ENCODE results near the gene OTULIN.

Gene OTULIN

GRCh38 chr5:14671414-14671813, 6.9 kb downstream of the OTULIN start (continued):
- TF ChIP-seq PRDM2 (tag by site-specific recombination; IDR thresholded peaks at IDR 0.05; ENCODE audit: borderline replicate concordance) (no peak), ZNF324 (tag by site-specific recombination; IDR thresholded peaks at IDR 0.05) (no peak), ZNF585B (tag by site-specific recombination; IDR thresholded peaks at IDR 0.05) (no peak), ZNF558 (tag by site-specific recombination; IDR thresholded peaks at IDR 0.05) (no peak), BCL6B (tag by site-specific recombination; IDR thresholded peaks at IDR 0.05) (no peak), ZNF146 (tag by site-specific recombination; IDR thresholded peaks at IDR 0.05) (no peak), ZNF660 (tag by site-specific recombination; IDR thresholded peaks at IDR 0.05) (peak; percentile 72), ZNF404 (tag by site-specific recombination; IDR thresholded peaks at IDR 0.05) (no peak), ZNF837 (tag by site-specific recombination; IDR thresholded peaks at IDR 0.05) (no peak), OVOL3 (tag by site-specific recombination; IDR thresholded peaks at IDR 0.05) (no peak), ZNF513 (tag by site-specific recombination; IDR thresholded peaks at IDR 0.05) (no peak), GFI1B (tag by site-specific recombination; IDR thresholded peaks at IDR 0.05) (peak; percentile 53; the same call in 1 of the 2 replicates)
- TF ChIP-seq, protein P1, sequence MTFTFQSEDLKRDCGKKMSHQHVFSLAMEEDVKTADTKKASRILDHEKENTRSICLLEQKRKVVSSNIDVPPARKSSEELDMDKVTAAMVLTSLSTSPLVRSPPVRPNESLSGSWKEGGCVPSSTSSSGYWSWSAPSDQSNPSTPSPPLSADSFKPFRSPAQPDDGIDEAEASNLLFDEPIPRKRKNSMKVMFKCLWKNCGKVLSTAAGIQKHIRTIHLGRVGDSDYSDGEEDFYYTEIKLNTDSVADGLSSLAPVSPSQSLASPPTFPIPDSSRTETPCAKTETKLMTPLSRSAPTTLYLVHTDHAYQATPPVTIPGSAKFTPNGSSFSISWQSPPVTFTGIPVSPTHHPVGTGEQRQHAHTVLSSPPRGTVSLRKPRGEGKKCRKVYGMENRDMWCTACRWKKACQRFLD (tag by site-specific recombination; IDR thresholded peaks at IDR 0.05) = no peak
- TF ChIP-seq, protein P2, sequence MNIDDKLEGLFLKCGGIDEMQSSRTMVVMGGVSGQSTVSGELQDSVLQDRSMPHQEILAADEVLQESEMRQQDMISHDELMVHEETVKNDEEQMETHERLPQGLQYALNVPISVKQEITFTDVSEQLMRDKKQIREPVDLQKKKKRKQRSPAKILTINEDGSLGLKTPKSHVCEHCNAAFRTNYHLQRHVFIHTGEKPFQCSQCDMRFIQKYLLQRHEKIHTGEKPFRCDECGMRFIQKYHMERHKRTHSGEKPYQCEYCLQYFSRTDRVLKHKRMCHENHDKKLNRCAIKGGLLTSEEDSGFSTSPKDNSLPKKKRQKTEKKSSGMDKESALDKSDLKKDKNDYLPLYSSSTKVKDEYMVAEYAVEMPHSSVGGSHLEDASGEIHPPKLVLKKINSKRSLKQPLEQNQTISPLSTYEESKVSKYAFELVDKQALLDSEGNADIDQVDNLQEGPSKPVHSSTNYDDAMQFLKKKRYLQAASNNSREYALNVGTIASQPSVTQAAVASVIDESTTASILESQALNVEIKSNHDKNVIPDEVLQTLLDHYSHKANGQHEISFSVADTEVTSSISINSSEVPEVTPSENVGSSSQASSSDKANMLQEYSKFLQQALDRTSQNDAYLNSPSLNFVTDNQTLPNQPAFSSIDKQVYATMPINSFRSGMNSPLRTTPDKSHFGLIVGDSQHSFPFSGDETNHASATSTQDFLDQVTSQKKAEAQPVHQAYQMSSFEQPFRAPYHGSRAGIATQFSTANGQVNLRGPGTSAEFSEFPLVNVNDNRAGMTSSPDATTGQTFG (tag by site-specific recombination; IDR thresholded peaks at IDR 0.05; ENCODE audit: borderline replicate concordance) = no peak
- TF ChIP-seq, protein P3, sequence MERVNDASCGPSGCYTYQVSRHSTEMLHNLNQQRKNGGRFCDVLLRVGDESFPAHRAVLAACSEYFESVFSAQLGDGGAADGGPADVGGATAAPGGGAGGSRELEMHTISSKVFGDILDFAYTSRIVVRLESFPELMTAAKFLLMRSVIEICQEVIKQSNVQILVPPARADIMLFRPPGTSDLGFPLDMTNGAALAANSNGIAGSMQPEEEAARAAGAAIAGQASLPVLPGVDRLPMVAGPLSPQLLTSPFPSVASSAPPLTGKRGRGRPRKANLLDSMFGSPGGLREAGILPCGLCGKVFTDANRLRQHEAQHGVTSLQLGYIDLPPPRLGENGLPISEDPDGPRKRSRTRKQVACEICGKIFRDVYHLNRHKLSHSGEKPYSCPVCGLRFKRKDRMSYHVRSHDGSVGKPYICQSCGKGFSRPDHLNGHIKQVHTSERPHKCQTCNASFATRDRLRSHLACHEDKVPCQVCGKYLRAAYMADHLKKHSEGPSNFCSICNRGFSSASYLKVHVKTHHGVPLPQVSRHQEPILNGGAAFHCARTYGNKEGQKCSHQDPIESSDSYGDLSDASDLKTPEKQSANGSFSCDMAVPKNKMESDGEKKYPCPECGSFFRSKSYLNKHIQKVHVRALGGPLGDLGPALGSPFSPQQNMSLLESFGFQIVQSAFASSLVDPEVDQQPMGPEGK (tag by site-specific recombination; IDR thresholded peaks at IDR 0.05) = no peak
- TF ChIP-seq, protein P4, sequence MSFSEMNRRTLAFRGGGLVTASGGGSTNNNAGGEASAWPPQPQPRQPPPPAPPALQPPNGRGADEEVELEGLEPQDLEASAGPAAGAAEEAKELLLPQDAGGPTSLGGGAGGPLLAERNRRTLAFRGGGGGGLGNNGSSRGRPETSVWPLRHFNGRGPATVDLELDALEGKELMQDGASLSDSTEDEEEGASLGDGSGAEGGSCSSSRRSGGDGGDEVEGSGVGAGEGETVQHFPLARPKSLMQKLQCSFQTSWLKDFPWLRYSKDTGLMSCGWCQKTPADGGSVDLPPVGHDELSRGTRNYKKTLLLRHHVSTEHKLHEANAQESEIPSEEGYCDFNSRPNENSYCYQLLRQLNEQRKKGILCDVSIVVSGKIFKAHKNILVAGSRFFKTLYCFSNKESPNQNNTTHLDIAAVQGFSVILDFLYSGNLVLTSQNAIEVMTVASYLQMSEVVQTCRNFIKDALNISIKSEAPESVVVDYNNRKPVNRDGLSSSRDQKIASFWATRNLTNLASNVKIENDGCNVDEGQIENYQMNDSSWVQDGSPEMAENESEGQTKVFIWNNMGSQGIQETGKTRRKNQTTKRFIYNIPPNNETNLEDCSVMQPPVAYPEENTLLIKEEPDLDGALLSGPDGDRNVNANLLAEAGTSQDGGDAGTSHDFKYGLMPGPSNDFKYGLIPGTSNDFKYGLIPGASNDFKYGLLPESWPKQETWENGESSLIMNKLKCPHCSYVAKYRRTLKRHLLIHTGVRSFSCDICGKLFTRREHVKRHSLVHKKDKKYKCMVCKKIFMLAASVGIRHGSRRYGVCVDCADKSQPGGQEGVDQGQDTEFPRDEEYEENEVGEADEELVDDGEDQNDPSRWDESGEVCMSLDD (tag by site-specific recombination; IDR thresholded peaks at IDR 0.05) = no peak
- TF ChIP-seq, protein P5, sequence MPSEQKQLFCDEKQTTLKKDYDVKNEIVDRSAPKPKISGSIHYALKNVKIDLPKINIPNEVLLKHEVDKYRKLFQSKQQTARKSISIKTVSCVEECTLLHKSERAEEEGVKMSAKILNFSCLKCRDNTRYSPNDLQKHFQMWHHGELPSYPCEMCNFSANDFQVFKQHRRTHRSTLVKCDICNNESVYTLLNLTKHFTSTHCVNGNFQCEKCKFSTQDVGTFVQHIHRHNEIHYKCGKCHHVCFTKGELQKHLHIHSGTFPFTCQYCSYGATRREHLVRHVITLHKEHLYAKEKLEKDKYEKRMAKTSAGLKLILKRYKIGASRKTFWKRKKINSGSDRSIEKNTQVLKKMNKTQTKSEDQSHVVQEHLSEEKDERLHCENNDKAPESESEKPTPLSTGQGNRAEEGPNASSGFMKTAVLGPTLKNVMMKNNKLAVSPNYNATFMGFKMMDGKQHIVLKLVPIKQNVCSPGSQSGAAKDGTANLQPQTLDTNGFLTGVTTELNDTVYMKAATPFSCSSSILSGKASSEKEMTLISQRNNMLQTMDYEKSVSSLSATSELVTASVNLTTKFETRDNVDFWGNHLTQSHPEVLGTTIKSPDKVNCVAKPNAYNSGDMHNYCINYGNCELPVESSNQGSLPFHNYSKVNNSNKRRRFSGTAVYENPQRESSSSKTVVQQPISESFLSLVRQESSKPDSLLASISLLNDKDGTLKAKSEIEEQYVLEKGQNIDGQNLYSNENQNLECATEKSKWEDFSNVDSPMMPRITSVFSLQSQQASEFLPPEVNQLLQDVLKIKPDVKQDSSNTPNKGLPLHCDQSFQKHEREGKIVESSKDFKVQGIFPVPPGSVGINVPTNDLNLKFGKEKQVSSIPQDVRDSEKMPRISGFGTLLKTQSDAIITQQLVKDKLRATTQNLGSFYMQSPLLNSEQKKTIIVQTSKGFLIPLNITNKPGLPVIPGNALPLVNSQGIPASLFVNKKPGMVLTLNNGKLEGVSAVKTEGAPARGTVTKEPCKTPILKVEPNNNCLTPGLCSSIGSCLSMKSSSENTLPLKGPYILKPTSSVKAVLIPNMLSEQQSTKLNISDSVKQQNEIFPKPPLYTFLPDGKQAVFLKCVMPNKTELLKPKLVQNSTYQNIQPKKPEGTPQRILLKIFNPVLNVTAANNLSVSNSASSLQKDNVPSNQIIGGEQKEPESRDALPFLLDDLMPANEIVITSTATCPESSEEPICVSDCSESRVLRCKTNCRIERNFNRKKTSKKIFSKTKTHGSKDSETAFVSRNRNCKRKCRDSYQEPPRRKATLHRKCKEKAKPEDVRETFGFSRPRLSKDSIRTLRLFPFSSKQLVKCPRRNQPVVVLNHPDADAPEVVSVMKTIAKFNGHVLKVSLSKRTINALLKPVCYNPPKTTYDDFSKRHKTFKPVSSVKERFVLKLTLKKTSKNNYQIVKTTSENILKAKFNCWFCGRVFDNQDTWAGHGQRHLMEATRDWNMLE (tag by site-specific recombination; conservative IDR thresholded peaks at IDR 0.05; ENCODE audit: low read depth) = no peak
